ENCODE data around the gene GOSR1. TPM values are rescaled to one million over a fixed set of nuclear protein-coding genes. Genes with fewer than 3 reads are reported as not detected.
A peak's percentile ranks its signal among the peaks of the same experiment; 100 is the strongest.
"Not testable (repeated sequence)": the region's sequence is repeated elsewhere in the genome, so short reads cannot be mapped to it uniquely, and the experiment has no call there.

The GOSR1 gene
- total RNA-seq, 1 experiment from 2014 or later, result 58.1 TPM

GRCh38 chr17:30550512-30551273, 73.5 kb downstream of the GOSR1 start:
- no peak overlapping the region for H3T11ph ChIP-seq (ENCODE audit: low read length)
- H3K4me1 ChIP-seq (ENCODE audit: insufficient read depth, low read length), result no peaks in the 10 kb centered on the region
- no peak overlapping the region for H3K18ac ChIP-seq (ENCODE audit: insufficient read length, low read depth, low read length)
- no peak for DNase-seq
- H3K23ac ChIP-seq (ENCODE audit: insufficient read length, low read depth, low read length), result no peak overlapping the region
- no peaks in the 10 kb centered on the region for H3K79me1 ChIP-seq (ENCODE audit: insufficient read depth, low read depth, low read length, poor library complexity, severe bottlenecking)
- no peak overlapping the region for H4K91ac ChIP-seq (ENCODE audit: insufficient read length, low read depth, low read length)
- H2AFZ ChIP-seq (ENCODE audit: low read length), result no peak overlapping the region
- H3K4ac ChIP-seq (ENCODE audit: low read depth, low read length), result no peak overlapping the region
- no peak overlapping the region for H3K14ac ChIP-seq (ENCODE audit: insufficient read depth, low read length)
- no peaks in the 10 kb centered on the region for H3K9me3 ChIP-seq (ENCODE audit: control insufficient read depth, low read depth, low read length)
- H2BK12ac ChIP-seq (ENCODE audit: insufficient read length, low read depth, low read length), result no peak overlapping the region
- H3K4me3 Mint-ChIP-seq, result no peak overlapping the region
- H4K5ac ChIP-seq (ENCODE audit: insufficient read length, low read depth, low read length), result no peak overlapping the region
- WGBS (ENCODE audit: extremely low coverage, insufficient read length, low lambda C conversion rate), result no CpG with 5 or more reads among the region's 10 CpGs
- no peaks in the 10 kb centered on the region for H3K27me3 ChIP-seq (ENCODE audit: insufficient read depth, low read length)
- no peaks in the 10 kb centered on the region for H3K9me3 Mint-ChIP-seq
- H3K4me2 ChIP-seq (ENCODE audit: insufficient read depth, insufficient read length, low read length), result no peak overlapping the region
- H4K8ac ChIP-seq (replicated peaks; ENCODE audit: insufficient read length, low read depth, low read length), result no peak overlapping the region
- H2BK5ac ChIP-seq (ENCODE audit: insufficient read length, low read length), result no peak overlapping the region
- H3K9ac ChIP-seq (ENCODE audit: extremely low read depth, insufficient read length, low read length), result no peak overlapping the region
- H3K79me2 ChIP-seq (ENCODE audit: insufficient read depth, low read length), result no peaks in the 10 kb centered on the region
- no peak for TF ChIP-seq CTCF (conservative IDR thresholded peaks at IDR 0.05)
- no peak overlapping the region for H2BK120ac ChIP-seq (ENCODE audit: low read depth, low read length, poor library complexity, severe bottlenecking)
- no peaks in the 10 kb centered on the region for H4K20me1 ChIP-seq (ENCODE audit: control insufficient read depth, insufficient read depth, insufficient read length)
- H3K27me3 Mint-ChIP-seq (ENCODE audit: low read depth), result no peaks in the 10 kb centered on the region; the same call in none of the 2 replicates
- no peak overlapping the region for H3K27ac Mint-ChIP-seq
- no peaks in the 10 kb centered on the region for H3K36me3 Mint-ChIP-seq (ENCODE audit: insufficient read depth in 1 of 3, low read depth in 3 of 3)
- peaks cover 11 to 13% of the 10 kb centered on the region in 2 experiments for H3K4me1 Mint-ChIP-seq
- no peak overlapping the region for H2BK15ac ChIP-seq (ENCODE audit: low read depth, low read length)
- H3K23me2 ChIP-seq (ENCODE audit: insufficient read length, low read depth, low read length, poor library complexity, severe bottlenecking), result no peaks in the 10 kb centered on the region
- no peak overlapping the region for H2BK20ac ChIP-seq (ENCODE audit: low read depth, low read length, poor library complexity, severe bottlenecking)
- H3K27ac ChIP-seq (ENCODE audit: insufficient read length, low read depth, low read length), result no peak overlapping the region
- no peak overlapping the region for H2AK5ac ChIP-seq (ENCODE audit: insufficient read length, low read length)
- H3K56ac ChIP-seq (ENCODE audit: insufficient read length, low read depth, low read length), result no peak overlapping the region

GRCh38 chr17:30551274-30551995, 74.2 kb downstream of the GOSR1 start:
- not testable (repeated sequence) for H2BK5ac ChIP-seq (ENCODE audit: insufficient read length, low read length); H2AK5ac ChIP-seq (ENCODE audit: insufficient read length, low read length); H3K36me3 Mint-ChIP-seq (ENCODE audit: insufficient read depth in 1 of 3, low read depth in 3 of 3); H3K9me3 Mint-ChIP-seq; H3K4me3 Mint-ChIP-seq; H4K8ac ChIP-seq (replicated peaks; ENCODE audit: insufficient read length, low read depth, low read length); H3K4me1 ChIP-seq (ENCODE audit: insufficient read depth, low read length); H3K4ac ChIP-seq (ENCODE audit: low read depth, low read length); H3K27me3 Mint-ChIP-seq (ENCODE audit: low read depth); H3K14ac ChIP-seq (ENCODE audit: insufficient read depth, low read length); H3K9me3 ChIP-seq (ENCODE audit: control insufficient read depth, low read depth, low read length); H2BK15ac ChIP-seq (ENCODE audit: low read depth, low read length); H2BK120ac ChIP-seq (ENCODE audit: low read depth, low read length, poor library complexity, severe bottlenecking); H2BK20ac ChIP-seq (ENCODE audit: low read depth, low read length, poor library complexity, severe bottlenecking); H3K23me2 ChIP-seq (ENCODE audit: insufficient read length, low read depth, low read length, poor library complexity, severe bottlenecking); H3T11ph ChIP-seq (ENCODE audit: low read length); H3K27ac ChIP-seq (ENCODE audit: insufficient read length, low read depth, low read length); H3K23ac ChIP-seq (ENCODE audit: insufficient read length, low read depth, low read length); H2BK12ac ChIP-seq (ENCODE audit: insufficient read length, low read depth, low read length); H3K56ac ChIP-seq (ENCODE audit: insufficient read length, low read depth, low read length); H3K9ac ChIP-seq (ENCODE audit: extremely low read depth, insufficient read length, low read length); H4K91ac ChIP-seq (ENCODE audit: insufficient read length, low read depth, low read length); H3K79me2 ChIP-seq (ENCODE audit: insufficient read depth, low read length); H4K20me1 ChIP-seq (ENCODE audit: control insufficient read depth, insufficient read depth, insufficient read length); H3K79me1 ChIP-seq (ENCODE audit: insufficient read depth, low read depth, low read length, poor library complexity, severe bottlenecking); H3K4me2 ChIP-seq (ENCODE audit: insufficient read depth, insufficient read length, low read length); H3K18ac ChIP-seq (ENCODE audit: insufficient read length, low read depth, low read length); H3K27me3 ChIP-seq (ENCODE audit: insufficient read depth, low read length); H2AFZ ChIP-seq (ENCODE audit: low read length)
- peak; percentile 62 for DNase-seq
- no CpG with 5 or more reads among the region's 9 CpGs for WGBS (ENCODE audit: extremely low coverage, insufficient read length, low lambda C conversion rate)
- Mint-ChIP-seq H3K4me1 (peaks cover 11 to 13% of the 10 kb centered on the region in 2 experiments), H3K27ac (peak overlapping the region in 1 of 3 experiments; percentile 57; a peak in 3 of 7 replicates)
- peak overlapping the region; percentile 18 for H4K5ac ChIP-seq (ENCODE audit: insufficient read length, low read depth, low read length)
